ENCODE results near the gene DMPK.
"Not testable (repeated sequence)": the region's sequence is repeated elsewhere in the genome, so short reads cannot be mapped to it uniquely, and the experiment has no call there.

DMPK gene

DNA sequence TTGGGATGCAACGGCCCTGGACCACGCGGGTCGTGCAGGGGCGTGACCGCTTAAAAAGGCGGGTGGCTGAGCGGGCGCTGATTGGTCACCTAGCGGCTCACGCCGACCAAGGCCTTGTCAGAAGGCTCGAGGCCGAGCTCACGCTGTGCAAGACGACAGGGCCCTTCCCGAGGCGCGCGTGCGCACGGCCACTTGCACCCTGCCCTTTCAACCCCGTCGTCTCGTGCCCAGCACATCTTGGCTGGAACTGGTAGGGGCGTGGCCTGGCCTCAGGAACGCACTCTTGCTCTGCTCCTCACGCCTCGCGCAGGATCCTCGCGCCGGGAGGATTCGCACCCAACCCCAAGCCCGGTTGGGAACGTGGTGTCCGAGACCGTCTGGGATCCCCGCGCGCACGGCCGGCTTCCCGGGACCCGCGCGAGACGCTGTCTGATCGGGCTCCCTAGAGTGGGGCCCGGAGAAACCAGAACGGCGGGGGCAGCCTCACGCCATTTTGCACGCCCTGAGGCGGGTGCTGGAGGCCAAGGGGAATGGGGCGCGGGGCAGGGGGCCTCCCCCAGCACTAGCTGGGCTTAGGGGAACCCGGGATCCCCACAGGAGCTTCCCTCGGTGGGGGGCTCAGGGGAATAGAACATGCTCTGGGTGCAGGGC, 49.0 kb downstream of the DMPK start, which contains the start of gene MEIOSIN:
TSS of gene MEIOSIN (plus strand) at position 280 of the 651 bp plus-strand sequence. CDS start 1,938 bp downstream, outside the sequence.
- DNase-seq: no peak

DNA sequence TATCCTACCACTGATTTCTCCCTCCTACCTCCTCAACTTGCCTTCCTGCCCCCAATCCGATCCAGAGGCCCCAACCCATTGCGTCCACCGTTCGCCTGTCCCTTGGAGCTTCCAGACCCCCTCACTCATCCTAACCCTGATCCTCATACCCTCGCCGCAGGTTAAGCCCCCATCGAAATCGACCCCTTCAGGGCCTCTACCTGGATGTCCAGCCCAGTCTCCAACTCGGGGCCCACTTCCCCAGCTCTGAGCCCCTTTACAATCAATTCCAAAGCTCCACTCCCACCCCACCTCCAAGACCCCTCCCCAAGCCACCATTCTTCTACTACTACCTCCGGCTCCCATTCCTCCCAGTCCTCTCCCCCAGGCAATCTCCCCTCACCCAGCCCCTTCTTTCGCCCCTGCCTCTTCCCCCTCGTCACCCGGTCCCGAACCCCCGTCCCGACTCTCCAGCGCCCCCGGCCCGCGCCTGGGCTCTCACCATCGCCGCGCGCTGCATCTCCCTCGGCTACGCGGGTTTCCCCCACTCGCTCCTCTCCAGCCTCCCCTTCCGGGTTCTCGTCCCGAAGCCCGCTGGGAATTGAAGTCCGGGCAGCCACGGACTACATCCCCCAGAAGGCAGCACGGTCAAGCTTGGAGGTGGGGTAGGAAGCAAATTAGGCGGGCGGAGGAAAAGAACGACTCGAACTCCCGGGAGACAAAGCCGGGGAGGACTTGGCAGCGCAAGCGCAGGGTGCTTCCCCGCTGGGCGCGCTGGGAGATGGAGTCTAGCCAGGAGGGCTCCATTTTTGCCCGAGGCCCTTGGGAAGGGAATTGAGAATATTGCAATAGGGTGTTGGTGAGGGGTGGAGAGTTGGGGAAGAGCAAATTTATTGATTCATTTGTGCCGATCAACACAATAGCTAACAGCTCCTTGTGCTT, 51.7 kb downstream of the DMPK start, which contains the start of gene FBXO46:
TSS of gene FBXO46 (minus strand) at position 529 of the 921 bp plus-strand sequence. CDS start 17,401 bp downstream, outside the sequence.
- DNase-seq: peak; percentile 86

DNA sequence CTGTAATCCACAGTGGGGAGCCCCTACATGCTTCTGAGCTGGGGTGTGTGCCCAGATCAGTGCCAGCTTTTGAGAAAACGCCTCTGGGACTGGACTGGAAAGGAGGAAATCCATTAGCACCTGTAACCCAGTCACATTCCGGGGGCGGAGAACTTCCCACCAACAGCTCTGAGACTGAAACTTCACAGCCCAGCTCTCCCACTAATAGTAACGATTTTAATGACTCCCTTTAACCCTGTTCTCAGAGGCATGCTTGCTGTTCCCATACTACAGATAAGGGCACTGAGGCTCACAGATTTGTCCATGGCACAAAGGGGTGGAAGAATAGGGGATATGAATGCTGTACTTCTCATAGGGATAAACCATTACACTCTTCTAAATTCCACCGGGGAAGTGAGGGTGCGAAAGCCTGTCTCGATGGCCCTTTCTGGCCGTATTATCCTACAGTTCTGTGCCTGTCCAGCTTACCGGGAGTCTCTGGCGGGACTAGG, 52.4 kb downstream of the DMPK start:
- no peak for DNase-seq

- not testable (repeated sequence) for DNase-seq
Measured at GRCh38 chr19:45728683-45729082, 53.6 kb downstream of the DMPK start.

DNA sequence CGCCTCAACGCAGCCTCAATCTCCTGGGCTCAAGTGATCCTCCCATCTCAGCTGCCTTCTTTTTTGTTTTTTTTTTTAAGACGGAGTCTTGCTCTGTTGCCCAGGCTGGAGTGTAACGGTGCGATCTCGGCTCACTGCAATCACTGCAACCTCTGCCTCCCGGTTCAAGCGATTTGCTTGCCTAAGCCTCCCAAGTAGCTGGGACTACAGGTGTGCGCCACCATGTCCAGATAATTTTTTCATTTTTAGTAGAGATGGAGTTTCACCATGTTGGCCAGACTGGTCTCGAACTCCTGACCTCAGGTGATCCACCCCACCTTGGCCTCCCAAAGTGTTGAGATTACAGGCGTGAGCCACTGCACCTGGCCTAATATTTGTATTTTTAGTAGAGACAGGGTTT, 62.2 kb downstream of the DMPK start:
- DNase-seq: not testable (repeated sequence)

Data from GOT3 (cell line).